A673 (cell line): ENCODE data around the gene DEFB131B.
"Not testable (repeated sequence)": the region's sequence is repeated elsewhere in the genome, so short reads cannot be mapped to it uniquely, and the experiment has no call there.

Source experiments
- EZH2 ChIP-seq: fragments of 200-600 bp; sonication (generic); IDR thresholded peaks from 2 replicates; pipeline ENCODE4 v1.6.1; 2017; ENCODE audit warnings: borderline replicate concordance, low read depth, mild to moderate bottlenecking, mixed read lengths, antibody characterized with exemption, low read length; ENCODE audit not compliant: poor library complexity, severe bottlenecking
- TF ChIP-seq, protein P1 (sequence below): fragments of 300-800, 200-600 bp; sonication (generic); conservative IDR thresholded peaks from 2 replicates; pipeline ENCODE4 v1.5.1; 2017; ENCODE audit warnings: low read depth, mild to moderate bottlenecking, antibody characterized with exemption, low read length, moderate library complexity, mixed read lengths

GRCh38 chr11:71885806-71886205 lies 7.6 kb downstream of the DEFB131B start:
- TF ChIP-seq, protein P1, sequence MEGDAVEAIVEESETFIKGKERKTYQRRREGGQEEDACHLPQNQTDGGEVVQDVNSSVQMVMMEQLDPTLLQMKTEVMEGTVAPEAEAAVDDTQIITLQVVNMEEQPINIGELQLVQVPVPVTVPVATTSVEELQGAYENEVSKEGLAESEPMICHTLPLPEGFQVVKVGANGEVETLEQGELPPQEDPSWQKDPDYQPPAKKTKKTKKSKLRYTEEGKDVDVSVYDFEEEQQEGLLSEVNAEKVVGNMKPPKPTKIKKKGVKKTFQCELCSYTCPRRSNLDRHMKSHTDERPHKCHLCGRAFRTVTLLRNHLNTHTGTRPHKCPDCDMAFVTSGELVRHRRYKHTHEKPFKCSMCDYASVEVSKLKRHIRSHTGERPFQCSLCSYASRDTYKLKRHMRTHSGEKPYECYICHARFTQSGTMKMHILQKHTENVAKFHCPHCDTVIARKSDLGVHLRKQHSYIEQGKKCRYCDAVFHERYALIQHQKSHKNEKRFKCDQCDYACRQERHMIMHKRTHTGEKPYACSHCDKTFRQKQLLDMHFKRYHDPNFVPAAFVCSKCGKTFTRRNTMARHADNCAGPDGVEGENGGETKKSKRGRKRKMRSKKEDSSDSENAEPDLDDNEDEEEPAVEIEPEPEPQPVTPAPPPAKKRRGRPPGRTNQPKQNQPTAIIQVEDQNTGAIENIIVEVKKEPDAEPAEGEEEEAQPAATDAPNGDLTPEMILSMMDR: not testable (repeated sequence)
- TF ChIP-seq EZH2: not testable (repeated sequence)
